WI38 (cell line): Measurements from ENCODE around the gene FBXO34.

Source experiments
- H3K4me3 ChIP-seq: 2 replicates; pipeline ENCODE4 v1.5.1; 2011; ENCODE audit warnings: low read depth, mild to moderate bottlenecking, control low read depth, low read length
- TF ChIP-seq, protein P1 (sequence below): IDR thresholded peaks from 2 replicates; pipeline ENCODE4 v1.5.1; 2012; ENCODE audit warnings: low read depth, mild to moderate bottlenecking, control low read depth, low read length

FBXO34 gene

DNA sequence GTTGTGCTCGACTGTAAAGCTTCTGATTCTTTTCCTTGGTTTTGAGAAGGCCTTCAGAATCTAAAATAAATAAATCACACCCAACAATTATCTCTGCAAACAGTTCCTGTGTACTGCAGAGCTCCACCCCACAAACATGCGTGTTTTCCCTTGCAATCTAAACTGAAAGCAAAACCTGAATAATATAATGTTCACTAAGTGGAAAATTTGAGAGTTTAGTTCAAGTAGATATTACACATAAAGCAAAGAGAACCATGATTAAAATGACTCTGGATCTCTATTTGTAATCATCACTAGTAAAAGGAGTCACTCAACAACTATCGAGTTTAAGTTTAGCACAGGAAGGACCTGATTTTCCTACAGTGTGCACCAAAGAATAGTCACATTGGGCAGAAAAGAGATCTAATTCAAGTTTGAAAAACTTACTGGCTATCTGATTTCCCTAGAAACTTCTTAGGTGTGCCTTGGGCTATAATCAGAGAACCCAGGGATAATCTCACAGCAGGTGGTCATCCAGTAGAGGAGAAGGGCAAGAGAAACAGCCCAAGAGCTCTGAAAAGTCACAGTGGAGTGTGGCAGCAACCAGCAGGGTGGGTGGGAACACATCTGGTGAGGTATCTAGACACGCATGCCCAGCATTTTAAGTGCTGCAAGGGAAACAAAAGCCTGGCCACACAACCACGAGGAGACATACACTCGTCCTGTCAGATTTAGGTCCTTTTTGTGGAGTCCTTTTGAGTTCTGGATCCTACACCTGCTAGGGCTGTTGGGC is 115.0 kb downstream of the FBXO34 start:
- TF ChIP-seq, protein P1, sequence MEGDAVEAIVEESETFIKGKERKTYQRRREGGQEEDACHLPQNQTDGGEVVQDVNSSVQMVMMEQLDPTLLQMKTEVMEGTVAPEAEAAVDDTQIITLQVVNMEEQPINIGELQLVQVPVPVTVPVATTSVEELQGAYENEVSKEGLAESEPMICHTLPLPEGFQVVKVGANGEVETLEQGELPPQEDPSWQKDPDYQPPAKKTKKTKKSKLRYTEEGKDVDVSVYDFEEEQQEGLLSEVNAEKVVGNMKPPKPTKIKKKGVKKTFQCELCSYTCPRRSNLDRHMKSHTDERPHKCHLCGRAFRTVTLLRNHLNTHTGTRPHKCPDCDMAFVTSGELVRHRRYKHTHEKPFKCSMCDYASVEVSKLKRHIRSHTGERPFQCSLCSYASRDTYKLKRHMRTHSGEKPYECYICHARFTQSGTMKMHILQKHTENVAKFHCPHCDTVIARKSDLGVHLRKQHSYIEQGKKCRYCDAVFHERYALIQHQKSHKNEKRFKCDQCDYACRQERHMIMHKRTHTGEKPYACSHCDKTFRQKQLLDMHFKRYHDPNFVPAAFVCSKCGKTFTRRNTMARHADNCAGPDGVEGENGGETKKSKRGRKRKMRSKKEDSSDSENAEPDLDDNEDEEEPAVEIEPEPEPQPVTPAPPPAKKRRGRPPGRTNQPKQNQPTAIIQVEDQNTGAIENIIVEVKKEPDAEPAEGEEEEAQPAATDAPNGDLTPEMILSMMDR, result no peak
- H3K4me3 ChIP-seq, result no peak overlapping the region

DNA sequence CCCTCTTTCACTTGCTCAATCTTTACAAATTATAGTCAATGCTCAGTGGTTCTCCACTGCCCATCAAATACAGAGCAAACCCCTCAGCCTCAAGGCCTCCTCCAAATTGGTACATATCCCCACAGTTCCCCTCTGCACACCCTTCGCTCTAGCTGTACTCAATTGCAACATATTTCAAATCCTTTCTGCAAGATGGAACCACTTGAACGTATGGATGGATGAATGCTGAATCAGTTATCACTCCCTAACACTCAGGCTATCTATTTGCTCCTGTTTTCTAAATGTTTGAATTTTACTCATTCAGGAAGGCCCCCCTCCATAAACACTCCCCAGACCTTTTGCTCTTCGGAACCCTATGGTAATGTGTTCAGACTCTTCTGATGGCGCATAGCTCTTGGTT is 115.9 kb downstream of the FBXO34 start:
- H3K4me3 ChIP-seq, result no peak overlapping the region
- TF ChIP-seq, protein P1, result no peak

DNA sequence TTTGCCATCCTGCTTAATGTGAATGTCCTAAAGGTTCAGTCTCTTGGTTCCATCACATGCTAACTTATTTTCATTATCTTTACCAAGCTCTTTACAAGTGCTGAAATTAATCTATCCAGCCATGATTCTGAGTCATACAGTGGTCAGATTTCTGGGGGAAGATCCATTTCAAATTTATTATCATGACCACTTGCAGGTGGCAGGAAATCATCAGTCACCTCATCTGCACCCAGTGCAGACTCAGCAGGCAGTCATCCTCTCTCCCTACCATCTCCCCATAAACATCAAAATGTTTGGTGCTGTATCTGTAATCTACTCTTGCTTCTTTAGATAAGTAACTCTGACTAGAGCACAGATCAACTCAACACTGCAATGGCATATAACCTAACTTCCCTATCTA is 116.9 kb downstream of the FBXO34 start:
- TF ChIP-seq, protein P1, result no peak

DNA sequence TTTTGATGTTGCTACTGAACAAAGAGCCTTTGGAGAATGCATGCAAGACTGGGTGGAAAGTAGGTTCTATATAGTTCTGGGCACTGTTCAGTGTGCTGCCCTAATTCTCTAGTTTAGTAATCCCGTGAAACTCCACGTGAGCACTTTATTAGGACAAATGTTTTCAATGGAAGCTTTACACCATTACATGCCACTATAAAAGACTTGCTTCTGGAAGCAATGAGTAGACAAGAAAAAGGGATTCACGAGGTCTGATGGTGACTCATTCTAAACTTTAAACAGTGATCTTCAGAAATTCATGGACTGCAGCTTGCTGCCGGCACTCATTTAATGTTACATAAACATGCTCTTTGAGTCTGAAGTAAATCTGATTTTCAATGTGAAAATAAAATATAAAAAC is 118.1 kb downstream of the FBXO34 start:
- no peak overlapping the region for H3K4me3 ChIP-seq
- TF ChIP-seq, protein P1, result no peak

More for the DNA sequence above, 116.9 kb downstream of the FBXO34 start:
- no peak overlapping the region for H3K4me3 ChIP-seq

DNA sequence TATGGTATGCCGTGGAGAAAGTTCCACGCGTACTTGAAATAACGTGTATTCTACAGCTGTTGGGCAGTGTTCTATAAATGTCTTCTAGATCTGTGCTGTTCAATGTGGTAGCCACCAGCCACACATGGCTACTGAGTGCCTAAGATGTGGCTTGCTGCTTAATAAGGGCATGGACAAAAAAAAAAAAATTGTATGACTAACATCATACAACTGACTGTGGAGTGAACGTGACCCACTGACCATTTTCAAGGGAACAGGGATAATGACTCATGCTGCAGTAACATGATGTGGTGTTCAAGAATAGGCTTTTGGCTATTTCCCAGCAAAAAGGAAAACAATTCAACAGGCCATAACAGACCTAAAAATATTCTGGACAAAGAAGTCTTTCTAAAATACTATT is 127.5 kb downstream of the FBXO34 start:
- H3K4me3 ChIP-seq, result no peak overlapping the region
- TF ChIP-seq, protein P1, result no peak

DNA sequence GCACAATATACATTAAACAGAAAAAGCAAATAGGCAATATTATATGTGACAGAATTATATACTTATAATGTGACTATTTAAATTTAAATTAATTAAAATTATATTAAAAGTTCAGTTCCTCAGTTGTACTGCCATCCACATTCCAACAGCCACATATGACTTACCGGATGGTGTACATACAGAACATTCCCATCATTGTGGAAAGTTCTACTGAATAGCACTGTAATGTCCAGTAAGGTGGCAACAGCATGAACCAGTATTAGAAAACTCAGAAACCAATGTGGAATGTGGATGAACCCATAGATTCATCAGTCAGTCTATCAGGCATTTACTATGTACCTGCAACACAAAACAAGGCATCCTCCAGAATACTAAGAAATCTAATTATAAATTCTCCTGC is 128.0 kb downstream of the FBXO34 start:
- no peak overlapping the region for H3K4me3 ChIP-seq
- TF ChIP-seq, protein P1, result no peak

DNA sequence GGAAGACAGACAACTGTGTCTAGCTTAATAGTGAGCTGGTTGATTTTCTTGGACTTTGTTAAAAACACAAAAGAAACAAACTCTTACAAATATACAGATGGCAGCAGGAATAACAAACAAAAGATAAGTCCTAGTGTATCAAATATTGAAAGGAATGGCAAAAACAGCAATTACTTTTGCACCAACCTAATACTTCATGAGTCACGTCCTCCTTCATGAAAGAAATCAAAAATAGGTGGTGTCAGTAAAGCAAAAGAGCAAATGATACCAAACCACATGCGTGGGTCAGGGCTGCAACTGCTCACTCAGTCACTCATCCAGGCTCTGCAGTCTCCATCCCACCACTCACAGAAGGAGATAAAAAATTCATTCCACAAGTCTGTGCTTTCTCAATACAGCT is 128.6 kb downstream of the FBXO34 start:
- no peak overlapping the region for H3K4me3 ChIP-seq
- TF ChIP-seq, protein P1, result no peak
